ENCODE results near the gene CDCP1. TPM values are rescaled to one million over a fixed set of nuclear protein-coding genes. Genes with fewer than 3 reads are reported as not detected.
A peak's percentile ranks its signal among the peaks of the same experiment; 100 is the strongest.

The CDCP1 gene
- total RNA-seq, 2 donors from 2014 or later, result 14.3 to 21.5 TPM

DNA sequence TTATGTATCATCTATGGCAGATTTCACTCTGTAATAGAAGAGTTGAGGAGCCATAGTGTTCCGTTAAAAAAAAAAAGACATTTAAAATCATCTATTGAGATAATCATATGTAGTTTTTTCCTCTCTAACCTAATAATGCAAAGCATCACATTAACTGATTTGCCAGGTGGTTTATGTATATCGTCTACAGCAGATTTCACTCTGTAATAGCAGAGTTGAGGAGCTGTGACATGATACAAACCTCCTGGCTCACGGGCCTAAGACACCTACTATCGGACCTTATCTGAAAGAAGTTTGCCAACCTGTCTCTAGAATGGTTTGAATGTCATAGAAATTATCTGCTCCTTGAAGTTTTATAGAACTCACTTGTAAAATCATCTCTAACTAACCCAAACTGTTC is 29.8 kb downstream of the CDCP1 start:
- H3K27me3 ChIP-seq (replicated peaks; ENCODE audit: insufficient read depth), result no peaks in the 10 kb centered on the region
- 62% methylated on average over 4 of the region's 4 CpGs for WGBS
- no peak for DNase-seq (ENCODE audit: low spot score)
- H3K4me3 ChIP-seq, result no peak overlapping the region
- H3K27ac ChIP-seq, result no peak overlapping the region
- H3K36me3 ChIP-seq, result no peaks in the 10 kb centered on the region
- TF ChIP-seq POLR2AphosphoS5 (IDR thresholded peaks at IDR 0.05), result no peak
- TF ChIP-seq, protein P1, sequence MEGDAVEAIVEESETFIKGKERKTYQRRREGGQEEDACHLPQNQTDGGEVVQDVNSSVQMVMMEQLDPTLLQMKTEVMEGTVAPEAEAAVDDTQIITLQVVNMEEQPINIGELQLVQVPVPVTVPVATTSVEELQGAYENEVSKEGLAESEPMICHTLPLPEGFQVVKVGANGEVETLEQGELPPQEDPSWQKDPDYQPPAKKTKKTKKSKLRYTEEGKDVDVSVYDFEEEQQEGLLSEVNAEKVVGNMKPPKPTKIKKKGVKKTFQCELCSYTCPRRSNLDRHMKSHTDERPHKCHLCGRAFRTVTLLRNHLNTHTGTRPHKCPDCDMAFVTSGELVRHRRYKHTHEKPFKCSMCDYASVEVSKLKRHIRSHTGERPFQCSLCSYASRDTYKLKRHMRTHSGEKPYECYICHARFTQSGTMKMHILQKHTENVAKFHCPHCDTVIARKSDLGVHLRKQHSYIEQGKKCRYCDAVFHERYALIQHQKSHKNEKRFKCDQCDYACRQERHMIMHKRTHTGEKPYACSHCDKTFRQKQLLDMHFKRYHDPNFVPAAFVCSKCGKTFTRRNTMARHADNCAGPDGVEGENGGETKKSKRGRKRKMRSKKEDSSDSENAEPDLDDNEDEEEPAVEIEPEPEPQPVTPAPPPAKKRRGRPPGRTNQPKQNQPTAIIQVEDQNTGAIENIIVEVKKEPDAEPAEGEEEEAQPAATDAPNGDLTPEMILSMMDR (IDR thresholded peaks at IDR 0.05), result no peak
- TF ChIP-seq POLR2A (IDR thresholded peaks at IDR 0.05), result no peak
- no peaks in the 10 kb centered on the region for H3K9me3 ChIP-seq
- intact Hi-C loops (cut with DNase I), result no loop called here
- H3K4me1 ChIP-seq (replicated peaks), result no peaks in the 10 kb centered on the region

- no peaks in the 10 kb centered on the region for H3K4me1 ChIP-seq (replicated peaks)
- TF ChIP-seq POLR2AphosphoS5 (IDR thresholded peaks at IDR 0.05), result no peak
- TF ChIP-seq, protein P1 (IDR thresholded peaks at IDR 0.05), result no peak
- TF ChIP-seq POLR2A (IDR thresholded peaks at IDR 0.05), result no peak
- no peaks in the 10 kb centered on the region for H3K9me3 ChIP-seq
- no peaks in the 10 kb centered on the region for H3K27me3 ChIP-seq (replicated peaks; ENCODE audit: insufficient read depth)
- H3K36me3 ChIP-seq, result no peaks in the 10 kb centered on the region
- DNase-seq (ENCODE audit: low spot score), result no peak
- no peak overlapping the region for H3K4me3 ChIP-seq
- intact Hi-C loops (cut with DNase I), result no loop called here
- no peak overlapping the region for H3K27ac ChIP-seq
- 75% methylated on average over 6 of the region's 6 CpGs for WGBS
Measured at GRCh38 chr3:45113625-45114050, 32.5 kb downstream of the CDCP1 start.

DNA sequence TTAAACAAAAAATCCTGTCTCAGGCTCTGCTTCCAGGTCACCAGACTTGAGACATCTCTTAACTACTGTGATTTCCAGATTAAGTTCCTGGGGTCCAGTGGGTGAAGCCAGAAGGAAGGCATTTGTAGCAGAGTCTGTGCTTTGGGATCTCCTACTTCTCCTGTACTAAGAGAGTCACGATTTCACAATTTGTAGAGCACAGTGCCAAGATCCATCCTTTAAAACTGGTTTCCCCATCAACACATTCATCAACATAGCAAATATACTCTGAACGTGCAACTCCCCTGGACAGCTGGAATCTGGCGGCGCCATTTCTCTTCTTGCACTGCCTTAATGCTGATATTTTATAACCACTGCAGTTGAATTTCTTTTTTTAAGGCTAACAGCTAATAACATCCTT is 33.2 kb downstream of the CDCP1 start:
- Histone ChIP-seq H3K27me3 (replicated peaks; ENCODE audit: insufficient read depth) (no peaks in the 10 kb centered on the region), H3K9me3 (no peaks in the 10 kb centered on the region), H3K4me3 (no peak overlapping the region), H3K4me1 (replicated peaks) (no peaks in the 10 kb centered on the region), H3K36me3 (no peaks in the 10 kb centered on the region), H3K27ac (no peak overlapping the region)
- TF ChIP-seq POLR2AphosphoS5 (IDR thresholded peaks at IDR 0.05), result peak; percentile 25
- TF ChIP-seq POLR2A (IDR thresholded peaks at IDR 0.05), result no peak
- TF ChIP-seq, protein P1 (IDR thresholded peaks at IDR 0.05), result no peak
- intact Hi-C loops (cut with DNase I), result no loop called here
- WGBS, result 50% methylated on average over 4 of the region's 4 CpGs
- no peak for DNase-seq (ENCODE audit: low spot score)

- H3K36me3 ChIP-seq, result no peaks in the 10 kb centered on the region
- no peak overlapping the region for H3K27ac ChIP-seq
- TF ChIP-seq POLR2AphosphoS5 (IDR thresholded peaks at IDR 0.05) (no peak), POLR2A (IDR thresholded peaks at IDR 0.05) (no peak)
- TF ChIP-seq, protein P1 (IDR thresholded peaks at IDR 0.05), result no peak
- 89% methylated on average over 10 of the region's 10 CpGs for WGBS
- intact Hi-C loops (cut with DNase I), result no loop called here
- no peaks in the 10 kb centered on the region for H3K9me3 ChIP-seq
- no peak overlapping the region for H3K4me3 ChIP-seq
- no peak for DNase-seq (ENCODE audit: low spot score)
- no peaks in the 10 kb centered on the region for H3K4me1 ChIP-seq (replicated peaks)
- no peaks in the 10 kb centered on the region for H3K27me3 ChIP-seq (replicated peaks; ENCODE audit: insufficient read depth)
Measured at GRCh38 chr3:45110509-45110833, 35.7 kb downstream of the CDCP1 start.

GRCh38 chr3:45109771-45110508 is 36.2 kb downstream of the CDCP1 start:
- DNase-seq (ENCODE audit: low spot score), result no peak
- Histone ChIP-seq H3K4me1 (replicated peaks) (no peaks in the 10 kb centered on the region), H3K27me3 (replicated peaks; ENCODE audit: insufficient read depth) (no peaks in the 10 kb centered on the region), H3K27ac (no peak overlapping the region), H3K36me3 (no peaks in the 10 kb centered on the region), H3K4me3 (no peak overlapping the region), H3K9me3 (no peaks in the 10 kb centered on the region)
- intact Hi-C loops (cut with DNase I), result no loop called here
- 79% methylated on average over 7 of the region's 7 CpGs for WGBS
- TF ChIP-seq, protein P1 (IDR thresholded peaks at IDR 0.05), result no peak
- no peak for TF ChIP-seq POLR2A (IDR thresholded peaks at IDR 0.05)
- no peak for TF ChIP-seq POLR2AphosphoS5 (IDR thresholded peaks at IDR 0.05)
